ENCODE measurements around the gene STXBP3. TPM values are rescaled to one million over a fixed set of nuclear protein-coding genes. Genes with fewer than 3 reads are reported as not detected.

STXBP3 gene
- total RNA-seq, 1 donor from 2014 or later = 19.5 TPM

- Mint-ChIP-seq H3K9me3 (ENCODE audit: unreplicated experiment) (peaks cover 3% of the 10 kb centered on the region), H3K27me3 (ENCODE audit: unreplicated experiment) (no peaks in the 10 kb centered on the region), H3K4me1 (ENCODE audit: low read depth, unreplicated experiment) (no peaks in the 10 kb centered on the region), H3K27ac (ENCODE audit: unreplicated experiment) (no peak overlapping the region), H3K4me3 (ENCODE audit: unreplicated experiment) (no peak overlapping the region), H3K36me3 (ENCODE audit: unreplicated experiment) (no peaks in the 10 kb centered on the region)
- no peak for DNase-seq
- no peak for TF ChIP-seq CTCF (IDR thresholded peaks at IDR 0.05; ENCODE audit: partially characterized antibody, unreplicated experiment)
These were observed 42.5 kb upstream of the STXBP3 start for GRCh38 chr1:108703939-108704338.

- Mint-ChIP-seq H3K27ac (ENCODE audit: unreplicated experiment) (no peak overlapping the region), H3K9me3 (ENCODE audit: unreplicated experiment) (peaks cover 3% of the 10 kb centered on the region), H3K27me3 (ENCODE audit: unreplicated experiment) (no peaks in the 10 kb centered on the region), H3K4me1 (ENCODE audit: low read depth, unreplicated experiment) (no peaks in the 10 kb centered on the region), H3K4me3 (ENCODE audit: unreplicated experiment) (no peak overlapping the region), H3K36me3 (ENCODE audit: unreplicated experiment) (no peaks in the 10 kb centered on the region)
- no peak for TF ChIP-seq CTCF (IDR thresholded peaks at IDR 0.05; ENCODE audit: partially characterized antibody, unreplicated experiment)
- no peak for DNase-seq
These were observed 42.0 kb upstream of the STXBP3 start for GRCh38 chr1:108704496-108704895.

- Mint-ChIP-seq H3K9me3 (ENCODE audit: unreplicated experiment) (peaks cover 3% of the 10 kb centered on the region), H3K27me3 (ENCODE audit: unreplicated experiment) (no peaks in the 10 kb centered on the region), H3K4me3 (ENCODE audit: unreplicated experiment) (no peak overlapping the region), H3K4me1 (ENCODE audit: low read depth, unreplicated experiment) (no peaks in the 10 kb centered on the region), H3K27ac (ENCODE audit: unreplicated experiment) (no peak overlapping the region), H3K36me3 (ENCODE audit: unreplicated experiment) (no peaks in the 10 kb centered on the region)
- TF ChIP-seq CTCF (IDR thresholded peaks at IDR 0.05; ENCODE audit: partially characterized antibody, unreplicated experiment) = no peak
- DNase-seq = no peak
These were observed 39.8 kb upstream of the STXBP3 start for GRCh38 chr1:108706643-108707042.

GRCh38 chr1:108708691-108709660, 37.5 kb upstream of the STXBP3 start:
- no peaks in the 10 kb centered on the region for H3K4me1 Mint-ChIP-seq (ENCODE audit: low read depth, unreplicated experiment)
- H3K27me3 Mint-ChIP-seq (ENCODE audit: unreplicated experiment) = no peaks in the 10 kb centered on the region
- no peak for TF ChIP-seq CTCF (IDR thresholded peaks at IDR 0.05; ENCODE audit: partially characterized antibody, unreplicated experiment)
- H3K9me3 Mint-ChIP-seq (ENCODE audit: unreplicated experiment) = peaks cover 3% of the 10 kb centered on the region
- H3K27ac Mint-ChIP-seq (ENCODE audit: unreplicated experiment) = no peak overlapping the region
- H3K36me3 Mint-ChIP-seq (ENCODE audit: unreplicated experiment) = no peaks in the 10 kb centered on the region
- DNase-seq = no peak
- no peak overlapping the region for H3K4me3 Mint-ChIP-seq (ENCODE audit: unreplicated experiment)

- peaks cover 2% of the 10 kb centered on the region for H3K27me3 Mint-ChIP-seq (ENCODE audit: unreplicated experiment)
- no peak for DNase-seq
- H3K4me3 Mint-ChIP-seq (ENCODE audit: unreplicated experiment) = no peak within 1 kb of the TSS
- TF ChIP-seq CTCF (IDR thresholded peaks at IDR 0.05; ENCODE audit: partially characterized antibody, unreplicated experiment) = no peak
- no peak within 1 kb of the TSS for H3K27ac Mint-ChIP-seq (ENCODE audit: unreplicated experiment)
- H3K36me3 Mint-ChIP-seq (ENCODE audit: unreplicated experiment) = no peaks in the 10 kb centered on the region
- H3K4me1 Mint-ChIP-seq (ENCODE audit: low read depth, unreplicated experiment) = no peaks in the 10 kb centered on the region
- H3K9me3 Mint-ChIP-seq (ENCODE audit: unreplicated experiment) = no peaks in the 10 kb centered on the region
These were observed 33.8 kb upstream of the STXBP3 start, which contains the start of gene FNDC7 for GRCh38 chr1:108712606-108713150. Gene FNDC7 (plus strand): TSS chr1:108712908. CDS start chr1:108712934, 26 bp downstream.

All from glutamatergic neuron (in vitro differentiated cells).